Inflammatory macrophage treated with lipopolysaccharide for 1 hour (primary cell): ENCODE data around the gene KRT8.
"Not testable (repeated sequence)": the region's sequence is repeated elsewhere in the genome, so short reads cannot be mapped to it uniquely, and the experiment has no call there.

Experiments
- DNase-seq, 2 donors: peaks; one replicate each; pipeline ENCODE4 v3.0.0-alpha.2; 2020 to 2022

Gene KRT8

DNA sequence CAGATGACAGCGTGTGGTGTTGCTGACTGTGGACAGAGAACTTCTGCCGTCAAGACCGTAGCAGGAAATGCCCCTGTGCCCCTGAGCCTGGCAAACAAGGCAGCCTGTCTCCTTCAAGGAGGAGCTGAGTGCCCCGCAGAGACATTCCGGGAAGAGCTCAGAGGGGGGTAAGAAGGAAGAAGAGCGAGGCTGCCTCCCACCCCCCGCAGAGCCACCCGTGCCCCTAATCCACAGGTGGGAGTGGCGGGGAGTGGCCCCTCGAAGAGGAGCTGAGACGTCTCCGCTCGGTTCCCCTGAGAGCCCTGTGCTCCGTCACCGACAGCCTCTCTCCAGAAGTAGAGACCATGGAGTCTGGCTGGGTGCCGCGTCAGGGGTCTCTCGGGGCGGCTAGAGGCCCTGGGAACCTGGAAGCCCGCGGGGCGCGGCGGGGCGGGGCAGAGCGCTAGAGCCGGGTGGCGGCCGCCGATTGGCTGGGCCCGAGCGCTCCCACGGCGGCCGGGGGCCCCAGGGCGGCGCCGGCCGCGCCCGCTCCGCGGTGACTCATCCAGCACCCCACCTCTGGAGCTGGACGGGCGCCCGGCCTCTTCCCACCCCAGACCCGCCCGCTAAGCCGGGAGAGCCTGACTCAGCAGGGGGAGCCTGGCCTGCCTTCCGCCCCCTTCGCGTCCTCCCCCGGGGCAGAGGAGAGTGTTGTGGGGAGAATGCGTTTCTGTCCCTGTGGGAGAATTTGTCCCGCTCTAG is 30.9 kb downstream of the KRT8 start:
- peak; percentile 72 to 75 for DNase-seq

DNA sequence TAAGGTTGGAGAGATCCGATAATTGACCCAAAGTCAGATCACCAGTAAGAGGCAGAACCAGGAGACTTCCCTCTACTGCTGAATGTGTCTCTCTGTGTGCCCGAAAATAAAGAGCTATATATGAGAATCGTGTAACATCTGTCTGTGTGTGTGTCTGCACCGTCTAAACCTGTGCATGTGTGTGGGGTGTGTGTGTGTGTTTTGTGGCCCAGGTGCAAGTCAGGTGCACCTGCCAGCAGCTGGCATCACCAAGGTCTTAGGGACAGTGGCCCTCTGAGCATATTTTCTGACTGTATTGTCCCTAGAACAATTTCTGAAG is 31.4 kb downstream of the KRT8 start:
- no peak for DNase-seq

- DNase-seq: no peak
Measured at GRCh38 chr12:52872644-52873389, 32.1 kb downstream of the KRT8 start.

DNA sequence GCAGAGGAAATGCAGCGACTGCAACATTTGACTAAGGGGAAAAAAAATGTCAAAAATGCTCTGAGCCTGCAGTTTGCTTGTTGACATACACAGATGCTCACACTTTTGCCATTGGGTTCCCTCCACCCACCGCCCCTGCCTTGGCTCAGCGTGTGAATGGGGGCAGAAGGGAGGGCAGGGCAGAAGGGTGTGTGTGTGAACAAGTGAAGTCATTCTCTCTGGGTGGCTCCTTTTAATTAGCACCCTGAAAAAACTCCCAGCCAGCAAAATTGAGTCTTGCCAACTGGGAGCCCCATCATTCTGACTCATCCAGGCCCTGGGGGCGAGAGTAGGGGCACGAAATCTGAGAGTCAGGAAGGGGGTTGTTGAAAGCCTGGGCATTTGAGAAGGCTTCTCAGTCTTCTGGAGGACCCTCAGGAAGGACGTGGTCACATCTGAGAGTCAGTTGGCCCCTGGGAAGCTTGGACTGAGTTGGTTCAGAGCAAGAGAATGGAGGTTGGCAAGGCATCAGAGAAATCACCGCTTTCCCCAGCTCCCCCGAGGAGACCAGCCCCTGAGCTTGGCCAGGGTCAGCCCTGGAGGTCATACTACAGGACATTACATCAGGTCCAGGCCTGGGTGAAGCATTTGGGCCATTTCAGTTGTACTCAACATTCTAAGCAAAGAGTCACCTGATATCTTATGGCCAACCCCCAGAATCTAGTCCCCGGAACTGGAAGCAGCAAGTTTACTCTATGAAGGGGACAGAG is 33.4 kb downstream of the KRT8 start:
- DNase-seq: peak; percentile 59 to 62

DNA sequence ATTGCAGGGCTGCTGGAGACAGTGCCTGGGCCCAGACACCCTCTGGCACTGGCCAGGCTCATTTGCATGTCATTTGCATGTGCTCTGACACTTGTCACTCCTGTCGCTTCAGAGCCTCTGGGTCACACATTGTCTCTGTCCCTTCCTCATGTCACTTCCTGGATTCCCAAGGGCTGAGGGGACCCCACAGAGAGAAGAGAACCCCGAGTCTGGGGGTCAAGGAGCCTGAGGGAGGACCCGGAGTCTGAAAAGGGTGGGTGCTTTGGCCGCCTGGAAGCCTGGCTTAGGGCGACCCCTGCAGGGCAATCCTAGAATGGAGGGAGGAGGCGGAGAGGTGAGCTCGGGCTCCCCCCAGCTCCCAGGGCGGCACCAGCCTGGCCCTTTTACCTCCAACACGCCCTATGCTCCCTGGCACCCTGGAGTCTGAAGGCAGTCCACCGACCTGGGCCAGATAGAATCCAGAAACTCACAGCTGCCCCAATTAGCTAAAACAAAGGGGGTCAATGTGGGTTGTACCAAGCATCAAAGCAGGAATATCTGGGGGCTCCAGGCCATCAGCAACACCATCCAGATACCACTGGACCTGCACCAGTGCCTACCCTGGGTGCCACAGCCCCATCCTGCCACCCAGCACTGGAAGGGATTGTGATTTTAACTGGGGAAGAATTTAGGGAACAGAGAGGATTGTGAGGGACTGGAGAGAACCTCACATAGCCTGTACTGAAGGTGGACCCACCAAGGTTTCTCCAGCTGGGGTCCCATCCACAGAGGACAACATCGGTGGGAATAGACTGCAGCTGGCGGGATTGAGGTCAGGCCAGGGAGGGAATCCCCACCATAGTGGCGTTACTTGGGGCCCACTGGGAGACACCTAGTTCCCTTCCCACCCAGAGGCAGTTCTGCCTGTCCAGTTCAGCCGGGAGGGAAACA is 34.2 kb downstream of the KRT8 start:
- peak; percentile 45 to 73 for DNase-seq

DNA sequence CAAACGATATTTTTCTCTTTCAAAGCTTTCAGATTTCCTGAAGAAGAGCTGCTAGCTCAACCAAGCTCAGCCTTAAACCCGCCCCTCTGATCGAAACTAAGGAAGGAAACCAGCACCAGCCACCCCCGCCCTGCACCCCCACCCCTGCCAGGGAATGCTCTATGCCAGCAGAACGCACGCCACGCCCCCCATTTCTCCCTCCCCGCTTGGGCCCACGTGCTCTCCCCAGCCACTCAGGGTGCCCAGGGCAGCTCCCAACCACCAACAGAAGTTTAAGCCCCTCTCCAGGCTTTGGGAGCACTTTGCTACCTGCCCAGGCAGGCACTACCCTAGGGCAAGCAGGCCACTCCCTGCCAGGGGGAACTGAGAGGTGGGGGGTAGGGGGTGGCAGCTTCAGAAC is 37.2 kb downstream of the KRT8 start:
- DNase-seq: peak; percentile 77 to 86

DNA sequence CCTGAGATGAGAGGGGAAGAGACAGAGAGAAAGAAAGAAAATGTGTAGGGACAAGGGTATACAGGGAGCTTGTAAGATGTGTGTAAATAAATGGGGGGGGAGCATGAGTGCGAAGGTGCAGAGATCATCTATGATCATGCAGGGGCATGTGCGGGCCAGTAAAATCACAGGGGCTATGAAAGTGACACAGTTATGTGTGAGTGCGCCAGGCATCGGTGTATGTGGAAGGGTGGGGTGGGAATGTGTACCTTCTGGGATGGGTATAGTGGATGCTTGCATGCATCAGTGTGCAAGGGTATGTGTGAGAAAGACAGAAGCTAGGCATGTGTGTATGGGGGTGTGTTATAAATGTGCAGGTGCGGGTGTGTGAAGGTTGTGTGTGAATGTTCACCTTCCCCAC is 37.7 kb downstream of the KRT8 start:
- no peak for DNase-seq

GRCh38 chr12:52865090-52865944 is 39.6 kb downstream of the KRT8 start:
- peak; percentile 33 to 76 for DNase-seq

DNA sequence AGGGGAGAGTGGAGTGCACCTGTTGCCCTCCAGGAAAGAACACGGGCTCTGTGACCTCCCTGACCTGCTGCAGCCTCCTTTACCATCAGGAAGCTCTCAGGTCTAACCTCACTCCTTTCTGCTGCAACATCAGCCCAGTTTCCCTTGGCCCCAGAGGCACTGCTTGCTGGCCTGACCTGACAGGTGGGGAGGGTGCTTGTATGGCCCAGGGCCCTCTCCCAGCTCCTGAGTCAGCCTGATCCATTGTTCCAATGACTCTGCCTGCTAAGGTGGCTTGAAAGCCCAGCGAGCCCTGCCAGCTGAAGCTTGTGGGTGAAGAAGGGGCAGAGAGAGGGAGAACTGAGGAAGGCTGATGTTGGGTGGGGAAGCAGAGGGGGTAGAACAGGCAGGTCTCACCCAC is 42.9 kb downstream of the KRT8 start:
- DNase-seq: no peak

DNA sequence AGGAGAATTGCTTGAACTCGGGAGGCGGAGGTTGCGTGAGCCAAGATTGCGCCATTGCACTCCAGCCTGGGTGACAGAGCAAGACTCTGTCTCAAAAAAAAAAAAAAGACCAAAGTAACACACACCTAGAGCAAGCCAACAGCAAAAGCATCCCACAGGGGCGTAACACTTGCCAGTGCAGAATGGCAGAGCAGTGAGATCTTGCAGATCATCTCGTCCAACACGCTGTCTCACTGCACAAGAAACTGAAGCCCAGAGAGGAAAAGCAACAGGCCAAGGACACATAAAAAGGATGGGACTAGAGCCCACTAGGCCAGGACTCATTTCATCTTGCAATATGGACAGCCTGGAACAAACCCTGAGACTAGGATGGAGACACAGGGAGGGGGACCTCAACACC is 43.4 kb downstream of the KRT8 start:
- no peak for DNase-seq

- DNase-seq: peak; percentile 67 to 88
Measured at GRCh38 chr12:52860102-52860823, 44.6 kb downstream of the KRT8 start.

DNA sequence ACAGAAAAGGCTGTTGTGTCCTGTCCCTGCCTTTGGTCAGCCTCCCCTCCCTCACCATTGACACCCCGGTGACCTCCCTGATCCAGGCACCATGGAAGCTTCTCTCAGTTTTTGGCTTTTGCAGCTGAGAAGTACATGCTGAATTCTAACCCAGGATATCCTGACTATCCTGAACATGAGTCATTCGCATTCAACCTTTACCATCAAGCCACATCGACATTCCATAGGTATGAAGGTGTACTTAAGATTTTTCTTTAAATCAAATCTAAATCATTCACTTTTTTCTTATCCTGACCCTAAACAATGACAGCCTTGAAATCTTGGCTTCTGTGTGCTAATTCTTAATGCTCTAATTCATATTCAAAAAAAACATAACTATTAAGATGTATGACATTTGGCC is 47.4 kb downstream of the KRT8 start:
- DNase-seq: no peak

DNA sequence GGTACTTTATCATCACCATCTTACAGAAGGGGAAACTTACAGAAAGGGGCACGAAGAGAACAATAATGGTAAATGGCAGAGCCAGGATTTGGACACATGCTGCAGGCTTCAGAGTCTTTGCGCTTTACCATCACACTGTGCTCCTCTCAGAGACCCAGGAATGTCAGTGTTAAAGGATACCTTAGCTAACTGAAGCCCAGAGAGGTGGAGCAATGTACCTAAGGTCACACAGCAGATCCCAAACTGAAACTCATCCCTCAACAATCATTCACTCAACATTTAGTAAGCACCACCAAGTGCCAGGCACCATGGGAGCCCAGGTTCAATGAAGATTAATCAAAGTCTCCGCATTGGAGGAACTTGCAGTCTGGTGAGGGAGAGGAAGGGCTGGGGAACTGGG is 48.1 kb downstream of the KRT8 start:
- no peak for DNase-seq

GRCh38 chr12:52856077-52856476 is 48.8 kb downstream of the KRT8 start:
- not testable (repeated sequence) for DNase-seq

DNA sequence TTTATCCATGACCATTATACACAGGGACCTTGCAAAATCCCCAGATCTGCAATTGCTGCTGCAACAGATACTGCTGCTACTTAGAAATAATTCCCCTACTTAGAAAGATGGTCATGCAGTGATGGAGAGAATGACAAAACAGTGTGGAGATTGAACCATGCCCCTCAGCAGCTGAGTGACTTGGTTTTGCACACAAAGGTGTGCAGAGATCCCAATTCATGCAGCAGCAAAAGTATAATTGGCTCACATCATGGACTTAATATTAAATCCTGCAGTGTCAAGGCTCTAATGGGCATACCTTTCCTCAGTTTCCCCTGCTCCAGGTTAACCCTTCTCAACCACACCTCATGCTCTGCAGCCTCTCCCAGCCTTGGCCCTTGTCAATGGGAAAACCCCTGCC is 53.1 kb downstream of the KRT8 start:
- DNase-seq: no peak

DNA sequence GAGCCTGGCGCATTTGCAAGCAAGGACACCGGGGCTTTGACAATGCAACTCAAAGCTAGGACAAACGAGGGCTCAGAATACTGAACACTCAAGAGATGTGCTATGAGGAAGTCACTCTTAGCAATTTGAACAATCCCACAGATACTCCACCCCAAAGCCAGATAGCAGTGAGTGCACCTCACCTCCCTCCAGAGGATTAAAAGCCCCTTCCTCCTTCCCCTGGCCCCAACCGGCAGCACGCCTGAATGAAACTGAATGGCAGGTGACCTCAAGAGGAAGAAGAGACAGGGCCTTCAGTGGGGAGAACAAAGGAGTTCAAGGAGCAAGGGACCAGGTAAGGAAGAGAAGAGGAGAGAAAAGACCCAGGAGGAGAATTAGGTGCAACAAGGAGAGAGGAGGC is 54.2 kb downstream of the KRT8 start:
- no peak for DNase-seq

GRCh38 chr12:52849511-52849910 is 55.4 kb downstream of the KRT8 start:
- DNase-seq: no peak

DNA sequence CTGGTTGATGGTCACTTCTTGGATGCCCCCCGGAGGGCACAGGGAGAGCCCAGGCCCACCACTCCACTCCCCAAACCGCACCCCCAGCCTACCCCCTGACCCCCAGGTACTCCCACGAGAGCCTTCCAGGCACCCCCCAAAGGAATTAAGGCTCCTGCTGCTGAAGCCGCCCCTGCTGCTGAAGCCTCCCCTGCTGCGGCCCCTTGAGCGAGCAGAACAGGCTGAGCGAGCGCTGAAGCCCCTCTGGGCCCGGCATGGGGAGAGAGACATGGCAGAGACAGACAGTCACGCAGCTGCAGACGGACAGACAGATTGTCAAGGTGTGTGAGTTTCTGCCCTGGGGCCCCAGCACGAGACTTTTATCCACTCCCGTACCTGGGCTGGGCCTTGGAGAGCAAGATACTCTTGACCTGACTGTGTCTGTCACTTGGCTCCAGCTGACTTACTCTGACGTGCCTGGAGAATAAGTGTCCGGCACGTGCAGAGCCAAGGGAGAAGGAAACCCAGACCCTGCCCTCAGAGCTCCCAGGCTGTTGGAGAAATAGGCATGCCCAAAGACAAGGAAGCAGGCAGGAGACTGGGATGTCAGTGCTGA is 56.1 kb downstream of the KRT8 start, which contains the start of gene KRT78:
Gene KRT78, minus strand, starts transcription at position 334 of the 595 bp plus-strand sequence. Its CDS starts 64 bp downstream, at position 270.
- DNase-seq: no peak

- DNase-seq: peak; percentile 83 to 88
Measured at GRCh38 chr12:52847335-52848102, 57.4 kb downstream of the KRT8 start.
